Esophagus muscularis mucosa (tissue), 4 donors: ENCODE data around the gene RBM20. TPM values are rescaled to one million over a fixed set of nuclear protein-coding genes. Genes with fewer than 3 reads are reported as not detected.
"Not testable (repeated sequence)": the region's sequence is repeated elsewhere in the genome, so short reads cannot be mapped to it uniquely, and the experiment has no call there.

ENCODE experiments used
- DNase-seq: peaks from one replicate; pipeline ENCODE4 v3.0.0-alpha.2; 2017; ENCODE audit errors: extremely low spot score
- H3K27ac ChIP-seq, 4 donors: fragments of 200-600 bp; sonication (generic); replicated peaks in 1 of 4; 1 replicate in 3 of 4; 2 replicates in 1 of 4; pipeline ENCODE4 v1.5.1; 2016 to 2019; ENCODE audit warnings: mild to moderate bottlenecking in 1 of 4
- H3K27me3 ChIP-seq, 4 donors: fragments of 200-600 bp; sonication (generic); one replicate each; pipeline versions ENCODE4 v1.5.1 to v1.6.0; 2016 to 2019
- H3K36me3 ChIP-seq, 4 donors: fragments of 200-600 bp; sonication (generic); one replicate each; pipeline ENCODE4 v1.5.1; 2016 to 2019
- H3K4me1 ChIP-seq, 4 donors: fragments of 200-600 bp; sonication (generic); one replicate each; pipeline ENCODE4 v1.5.1; 2016 to 2019
- H3K4me3 ChIP-seq, 4 donors: fragments of 200-600 bp; sonication (generic); 1 replicate in 2 of 4; 2 replicates in 2 of 4; pipeline ENCODE4 v1.5.1; 2016 to 2019; ENCODE audit warnings: mild to moderate bottlenecking in 4 of 4, moderate library complexity in 1 of 4
- H3K9me3 ChIP-seq, 4 donors: fragments of 200-600 bp; sonication (generic); 1 replicate in 3 of 4; 2 replicates in 1 of 4; pipeline ENCODE4 v1.5.1; 2016 to 2019
- EP300 ChIP-seq: sonication (generic); formaldehyde crosslinking; IDR thresholded peaks from one replicate; pipeline ENCODE4 v1.6.1; 2017; ENCODE audit warnings: antibody characterized with exemption
- POLR2A ChIP-seq: fragments of 450-650 bp; IDR thresholded peaks from one replicate; pipeline ENCODE4 v1.6.1; 2017; ENCODE audit warnings: antibody characterized with exemption, moderate library complexity, mild to moderate bottlenecking, low read depth
- POLR2AphosphoS5 ChIP-seq, 2 donors: sonication (generic); formaldehyde crosslinking; IDR thresholded peaks; one replicate each; pipeline ENCODE4 v1.6.1; 2017; ENCODE audit warnings: antibody characterized with exemption in 2 of 2
- WGBS: methylation state at CpG from one replicate; pipeline ENCODE4 v1.1.5; 2018; 5-methylcytosine and 5-hydroxymethylcytosine counted together
- intact Hi-C: fragments of 100-400 bp; cut with DNase I; formaldehyde crosslinking; loops from one replicate; pipeline ENCODE4 v1.15.1; 2023
- total RNA-seq, 4 donors: library from RNA; depleted of rRNA; stranded (reverse); fragments of >200 nt; gene quantifications; one replicate each; pipeline versions ENCODE4 v1.1.0 to v1.2.1, GENCODE V29; 2016
- TF ChIP-seq, protein P1 (sequence below), 3 experiments: fragments of 200-600 bp in 2 of 3; fragments of 450-650 bp in 1 of 3; sonication (generic) in 2 of 3; IDR thresholded peaks; one replicate each; pipeline ENCODE4 v1.5.1; 2017 to 2019; ENCODE audit warnings: antibody characterized with exemption in 3 of 3, mild to moderate bottlenecking in 2 of 3, moderate library complexity in 1 of 3

Gene RBM20
- total RNA-seq, 4 donors from 2014 or later, result 5.3 to 7.7 (median 5.8) TPM

DNA sequence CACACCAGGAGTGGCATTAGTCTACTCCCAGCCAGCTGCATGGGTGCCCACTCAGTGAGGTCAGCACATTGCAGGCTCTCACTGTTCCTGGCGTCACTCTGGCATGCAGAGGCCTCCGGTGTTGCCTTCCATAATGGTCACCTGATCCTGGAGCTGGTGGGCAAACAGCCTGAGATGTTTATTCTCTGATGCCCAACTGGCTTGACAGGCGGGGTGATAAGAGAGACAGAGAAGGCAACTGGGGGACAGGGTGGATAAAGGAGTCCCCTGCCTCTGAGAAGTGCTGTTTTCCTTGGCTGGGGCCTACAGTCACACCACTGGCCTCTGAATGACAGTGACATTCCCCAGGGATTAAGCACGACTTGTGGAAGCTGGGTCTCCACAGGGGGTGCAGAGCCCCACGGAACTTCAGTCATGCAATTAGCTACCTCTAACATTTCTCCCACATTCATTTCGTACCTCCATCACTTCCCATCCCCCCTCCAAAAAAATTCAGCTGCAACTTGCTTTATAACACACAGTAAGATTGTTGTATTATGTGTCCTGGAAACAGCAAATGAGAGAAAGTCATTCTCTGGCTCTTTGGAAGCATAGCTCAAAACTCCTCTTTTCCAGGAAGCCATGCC is 7.1 kb upstream of the RBM20 start:
- intact Hi-C loops, result no loop called here
- H3K4me3 ChIP-seq, result no peak overlapping the region
- DNase-seq, result peak; percentile 87
- TF ChIP-seq POLR2A (no peak), POLR2AphosphoS5 (IDR thresholded peaks at IDR 0.05) (no peak), EP300 (no peak)
- TF ChIP-seq, protein P1, sequence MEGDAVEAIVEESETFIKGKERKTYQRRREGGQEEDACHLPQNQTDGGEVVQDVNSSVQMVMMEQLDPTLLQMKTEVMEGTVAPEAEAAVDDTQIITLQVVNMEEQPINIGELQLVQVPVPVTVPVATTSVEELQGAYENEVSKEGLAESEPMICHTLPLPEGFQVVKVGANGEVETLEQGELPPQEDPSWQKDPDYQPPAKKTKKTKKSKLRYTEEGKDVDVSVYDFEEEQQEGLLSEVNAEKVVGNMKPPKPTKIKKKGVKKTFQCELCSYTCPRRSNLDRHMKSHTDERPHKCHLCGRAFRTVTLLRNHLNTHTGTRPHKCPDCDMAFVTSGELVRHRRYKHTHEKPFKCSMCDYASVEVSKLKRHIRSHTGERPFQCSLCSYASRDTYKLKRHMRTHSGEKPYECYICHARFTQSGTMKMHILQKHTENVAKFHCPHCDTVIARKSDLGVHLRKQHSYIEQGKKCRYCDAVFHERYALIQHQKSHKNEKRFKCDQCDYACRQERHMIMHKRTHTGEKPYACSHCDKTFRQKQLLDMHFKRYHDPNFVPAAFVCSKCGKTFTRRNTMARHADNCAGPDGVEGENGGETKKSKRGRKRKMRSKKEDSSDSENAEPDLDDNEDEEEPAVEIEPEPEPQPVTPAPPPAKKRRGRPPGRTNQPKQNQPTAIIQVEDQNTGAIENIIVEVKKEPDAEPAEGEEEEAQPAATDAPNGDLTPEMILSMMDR (IDR thresholded peaks at IDR 0.05), result no peak
- WGBS, result 40% methylated on average over 6 of the region's 6 CpGs
- H3K36me3 ChIP-seq, result no peaks in the 10 kb centered on the region
- H3K9me3 ChIP-seq, result no peaks in the 10 kb centered on the region
- H3K4me1 ChIP-seq, result peaks cover 16 to 39% (median 27%) of the 10 kb centered on the region in 4 donors
- no peaks in the 10 kb centered on the region for H3K27me3 ChIP-seq
- peak overlapping the region; percentile 58 to 75 (median 74) for H3K27ac ChIP-seq

DNA sequence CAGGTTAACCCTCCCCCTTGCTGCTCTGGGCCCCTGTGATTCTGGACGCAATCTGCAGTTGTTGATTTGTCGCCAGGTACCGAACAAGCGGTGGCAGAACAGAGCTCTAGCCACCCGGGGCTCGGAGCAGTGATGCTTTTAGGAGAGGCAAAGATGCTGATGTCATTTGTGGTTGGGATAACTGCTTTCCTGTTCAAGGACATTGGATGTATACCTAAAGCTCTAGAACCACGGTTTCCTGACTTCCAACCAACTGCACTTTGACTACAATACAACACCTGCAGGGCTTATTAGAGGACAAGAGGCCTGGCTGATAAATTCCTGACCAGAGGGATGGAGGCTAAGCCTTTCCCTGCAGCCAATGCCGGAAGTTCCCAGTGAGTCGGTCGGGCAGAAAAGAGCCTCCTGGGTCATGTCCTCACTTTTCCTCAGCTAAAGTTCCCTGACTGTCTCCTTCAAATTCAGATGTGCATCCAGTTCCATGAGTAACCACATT is 6.5 kb upstream of the RBM20 start:
- H3K27me3 ChIP-seq, result peaks cover 0 to 2% (median under 1%) of the 10 kb centered on the region in 4 donors
- no peak overlapping the region for H3K4me3 ChIP-seq
- H3K36me3 ChIP-seq, result no peaks in the 10 kb centered on the region
- H3K9me3 ChIP-seq, result no peaks in the 10 kb centered on the region
- no peak for DNase-seq
- peaks cover 16 to 39% (median 27%) of the 10 kb centered on the region in 4 donors for H3K4me1 ChIP-seq
- peak overlapping the region; percentile 58 to 75 (median 74) for H3K27ac ChIP-seq
- 46% methylated on average over 10 of the region's 10 CpGs for WGBS
- TF ChIP-seq POLR2AphosphoS5 (IDR thresholded peaks at IDR 0.05) (no peak), POLR2A (no peak), EP300 (no peak)
- TF ChIP-seq, protein P1 (IDR thresholded peaks at IDR 0.05), result no peak
- intact Hi-C loops, result no loop called here

DNA sequence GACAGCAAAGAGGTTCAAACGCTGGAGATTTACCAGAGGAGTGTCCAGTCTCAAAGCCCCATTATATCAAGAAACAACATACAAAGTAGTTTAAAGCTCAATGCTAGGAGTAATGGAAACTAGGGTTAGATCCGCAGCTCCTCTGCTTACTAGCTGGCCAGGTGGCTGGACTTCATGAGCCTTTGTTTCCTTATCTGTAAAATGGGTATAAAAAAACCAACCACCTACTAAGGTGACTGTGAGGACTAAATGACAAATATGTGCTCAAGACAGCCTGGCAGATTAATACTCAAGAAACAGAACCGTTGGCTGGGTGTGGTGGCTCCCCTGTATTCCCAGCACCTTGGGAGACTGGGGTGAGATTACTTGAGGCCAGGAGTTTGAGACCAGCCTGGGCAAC is 5.8 kb upstream of the RBM20 start:
- no peaks in the 10 kb centered on the region for H3K36me3 ChIP-seq
- WGBS, result 82% methylated on average over 3 of the region's 3 CpGs
- peak overlapping the region; percentile 58 to 75 (median 74) for H3K27ac ChIP-seq
- peak; percentile 37 for DNase-seq
- H3K4me3 ChIP-seq, result no peak overlapping the region
- H3K9me3 ChIP-seq, result no peaks in the 10 kb centered on the region
- H3K4me1 ChIP-seq, result peaks cover 16 to 43% (median 32%) of the 10 kb centered on the region in 4 donors
- intact Hi-C loops, result no loop called here
- H3K27me3 ChIP-seq, result peaks cover 0 to 8% (median 1%) of the 10 kb centered on the region in 4 donors
- TF ChIP-seq POLR2AphosphoS5 (IDR thresholded peaks at IDR 0.05) (no peak), EP300 (no peak), POLR2A (no peak)
- TF ChIP-seq, protein P1 (IDR thresholded peaks at IDR 0.05), result no peak

DNA sequence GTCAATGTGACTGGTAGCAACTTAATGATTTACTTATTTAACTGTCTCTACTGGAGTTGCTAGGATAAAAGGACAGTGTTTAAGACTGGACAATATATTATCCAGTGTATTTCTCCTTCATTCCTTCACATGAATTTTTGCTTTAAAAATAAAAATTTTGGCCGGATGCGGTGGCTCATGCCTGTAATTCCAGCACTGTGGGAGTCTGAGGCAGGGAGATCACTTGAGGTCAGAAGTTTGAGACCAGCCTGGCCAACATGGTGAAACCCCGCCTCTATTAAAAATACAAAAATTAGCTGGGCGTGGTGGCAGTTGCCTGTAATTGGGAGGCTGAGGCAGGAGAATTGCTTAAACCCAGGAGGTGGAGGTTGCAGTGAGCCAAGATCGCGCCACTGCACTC is 5.1 kb upstream of the RBM20 start:
- H3K9me3 ChIP-seq, DNase-seq, H3K4me3 ChIP-seq, H3K27ac ChIP-seq, intact Hi-C loops, H3K36me3 ChIP-seq: not testable (repeated sequence)
- Histone ChIP-seq H3K4me1 (peaks cover 16 to 50% (median 39%) of the 10 kb centered on the region in 4 donors), H3K27me3 (peaks cover 0 to 15% (median 8%) of the 10 kb centered on the region in 4 donors)
- 94% methylated on average over 6 of the region's 6 CpGs for WGBS

DNA sequence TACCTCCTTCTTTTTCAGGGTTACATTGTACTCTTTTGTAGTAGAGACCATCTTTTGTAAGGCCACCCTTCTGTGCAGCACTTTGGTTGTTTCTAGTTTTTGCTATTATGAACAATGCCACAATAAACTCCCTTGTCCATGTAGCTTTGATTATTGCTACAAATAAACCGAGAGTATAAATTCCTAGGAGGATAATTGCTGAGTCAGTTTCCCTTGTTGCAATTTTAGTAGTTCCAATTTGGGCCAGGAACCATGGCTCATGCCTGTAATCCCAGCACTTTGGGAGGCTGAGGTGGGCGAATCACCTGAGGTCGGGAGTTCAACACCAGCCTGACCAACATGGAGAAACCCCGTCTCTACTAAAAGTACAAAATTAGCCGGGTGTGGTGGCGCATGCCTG is 4.3 kb upstream of the RBM20 start:
- 96% methylated on average over 6 of the region's 6 CpGs for WGBS
- H3K27ac ChIP-seq, H3K4me3 ChIP-seq, H3K36me3 ChIP-seq, H3K9me3 ChIP-seq, intact Hi-C loops, DNase-seq: not testable (repeated sequence)
- H3K4me1 ChIP-seq, result peaks cover 16 to 55% (median 45%) of the 10 kb centered on the region in 4 donors
- H3K27me3 ChIP-seq, result peaks cover 0 to 23% (median 15%) of the 10 kb centered on the region in 4 donors
